Astrocyte of the spinal cord (primary cell): ENCODE data around the gene SH3GLB1.

Source experiments
- DNase-seq: peaks from one replicate; pipeline ENCODE4 v3.0.0; 2011; ENCODE audit warnings: low read depth, low spot score
- H3K4me3 ChIP-seq: 2 replicates; pipeline ENCODE4 v1.5.1; 2011; ENCODE audit warnings: low read depth, mild to moderate bottlenecking, low read length, moderate library complexity
- CTCF ChIP-seq: IDR thresholded peaks from 2 replicates; pipeline ENCODE4 v1.5.1; 2012; ENCODE audit warnings: low read depth, mild to moderate bottlenecking, low read length, inconsistent platforms
- in situ Hi-C: cut with HindIII; loops from 2 replicates; pipeline ENCODE4 v1.10.0; 2017; ENCODE audit warnings: low sequenced_read_pairs

SH3GLB1 gene

GRCh38 chr1:86750076-86750475 is 45.7 kb downstream of the SH3GLB1 start:
- TF ChIP-seq CTCF = no peak
- no peak overlapping the region for H3K4me3 ChIP-seq
- in situ Hi-C loops = no loop called here
- no peak for DNase-seq

- no peak for DNase-seq
- in situ Hi-C loops = no loop called here
- no peak overlapping the region for H3K4me3 ChIP-seq
- no peak for TF ChIP-seq CTCF
Observed at GRCh38 chr1:86750530-86750929, 46.2 kb downstream of the SH3GLB1 start.

- TF ChIP-seq CTCF = no peak
- in situ Hi-C loops = no loop called here
- no peak for DNase-seq
- no peak overlapping the region for H3K4me3 ChIP-seq
Observed at GRCh38 chr1:86751923-86752322, 47.5 kb downstream of the SH3GLB1 start.

GRCh38 chr1:86753700-86754099 is 49.3 kb downstream of the SH3GLB1 start:
- no peak for DNase-seq
- in situ Hi-C loops = no loop called here
- no peak for TF ChIP-seq CTCF
- no peak overlapping the region for H3K4me3 ChIP-seq

GRCh38 chr1:86754265-86754974 is 50.0 kb downstream of the SH3GLB1 start:
- no peak overlapping the region for H3K4me3 ChIP-seq
- TF ChIP-seq CTCF = no peak

GRCh38 chr1:86756062-86756406 is 51.7 kb downstream of the SH3GLB1 start:
- DNase-seq = no peak
- no peak overlapping the region for H3K4me3 ChIP-seq
- in situ Hi-C loops = no loop called here
- TF ChIP-seq CTCF = no peak

More at GRCh38 chr1:86754265-86754974, 50.0 kb downstream of the SH3GLB1 start:
- no peak for DNase-seq
- in situ Hi-C loops = no loop called here
